Right forelimb (tissue), 1 donor: ENCODE data around the gene SPATA31D1.
"Not testable (repeated sequence)": the region's sequence is repeated elsewhere in the genome, so short reads cannot be mapped to it uniquely, and the experiment has no call there.

Experiments
- DNase-seq: peaks from one replicate; pipeline ENCODE4 v3.0.0-alpha.2; 2018

Gene SPATA31D1

DNA sequence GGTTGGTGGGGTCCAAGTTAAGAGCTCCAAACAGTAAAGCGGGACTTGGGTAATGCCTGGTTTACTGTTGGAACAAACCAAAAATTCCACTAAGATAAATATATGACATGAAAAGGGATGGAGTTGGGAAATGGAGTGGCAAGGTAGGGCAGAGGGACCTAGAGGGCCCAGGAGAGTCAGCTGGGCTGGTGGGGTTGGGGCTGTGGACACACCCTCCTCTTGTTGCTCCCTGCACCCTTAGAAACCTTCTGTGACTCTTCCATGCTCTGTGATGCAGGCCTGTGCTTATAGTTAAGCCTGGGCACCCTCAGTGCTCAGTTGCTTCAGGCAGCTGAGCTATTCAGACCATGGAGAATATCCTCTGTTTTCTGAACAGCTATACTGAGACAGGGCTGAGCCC lies at the start of gene SPATA31D1:
TSS of gene SPATA31D1 (plus strand) at position 301 of the 400 bp plus-strand sequence. CDS start at position 348, 47 bp downstream.
- DNase-seq: not testable (repeated sequence)

DNA sequence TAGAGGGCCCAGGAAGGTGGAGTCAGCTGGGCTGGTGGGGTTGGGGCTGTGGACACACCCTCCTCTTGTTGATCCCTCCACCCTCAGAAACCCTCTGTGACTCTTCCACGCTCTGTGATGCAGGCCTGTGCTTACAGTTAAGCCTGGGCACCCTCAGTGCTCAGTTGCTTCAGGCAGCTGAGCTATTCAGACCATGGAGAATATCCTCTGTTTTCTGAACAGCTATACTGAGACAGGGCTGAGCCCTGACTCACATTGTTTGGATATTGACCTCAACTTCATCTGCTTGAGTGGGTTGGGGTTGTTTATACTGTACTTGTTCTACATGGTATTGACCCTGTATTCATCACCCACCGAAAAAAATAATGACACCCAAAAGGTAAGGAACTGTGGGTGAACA lies 45.2 kb upstream of the SPATA31D1 start, which contains the start of gene SPATA31D3:
TSS of gene SPATA31D3 (plus strand) at position 108 of the 400 bp plus-strand sequence. CDS start at position 194, 86 bp downstream.
- DNase-seq: not testable (repeated sequence)

- not testable (repeated sequence) for DNase-seq
Measured at GRCh38 chr9:81948650-81949049, 39.9 kb upstream of the SPATA31D1 start.

- no peak for DNase-seq
Measured at GRCh38 chr9:81953096-81953495, 35.5 kb upstream of the SPATA31D1 start.

DNA sequence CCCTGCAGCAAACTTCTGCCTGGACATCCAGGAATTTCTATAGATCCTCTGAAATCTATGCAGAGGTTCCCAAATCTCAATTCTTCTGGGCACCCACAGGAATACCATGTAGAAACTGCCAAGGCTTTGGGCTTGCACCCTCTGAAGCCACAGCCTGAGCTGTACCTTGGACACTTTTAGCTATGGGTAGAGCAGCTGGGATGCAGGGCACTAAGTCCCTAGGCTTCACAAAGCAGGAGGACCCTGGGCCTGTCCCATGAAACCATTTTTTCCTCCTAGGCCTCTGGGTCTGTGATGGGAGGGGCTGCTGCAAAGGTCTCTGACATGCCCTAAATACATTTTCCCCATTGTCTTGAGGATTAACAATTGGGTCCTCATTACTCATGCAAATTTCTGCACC lies 32.9 kb upstream of the SPATA31D1 start:
- no peak for DNase-seq

GRCh38 chr9:81964218-81965171 lies 24.1 kb upstream of the SPATA31D1 start:
- DNase-seq: no peak

DNA sequence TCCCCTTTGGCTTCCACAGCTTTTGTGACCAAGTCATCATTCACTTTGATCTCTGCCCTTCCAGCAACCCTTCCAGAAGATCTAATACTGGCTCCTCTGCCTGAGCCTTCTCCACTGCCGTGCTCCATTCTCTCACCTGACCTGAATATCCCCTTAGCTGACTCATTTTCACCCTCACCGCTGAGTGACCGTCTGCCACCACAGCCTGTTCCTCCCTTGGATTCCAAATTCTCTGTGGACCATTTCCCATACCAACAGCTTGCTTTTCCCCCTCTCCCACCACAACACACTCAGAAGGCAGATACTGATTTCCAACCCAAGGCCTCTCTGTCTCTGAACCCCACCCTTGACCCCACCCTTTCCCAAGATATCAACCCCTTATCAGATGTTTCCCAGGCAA lies 20.5 kb upstream of the SPATA31D1 start:
- no peak for DNase-seq

- no peak for DNase-seq
Measured at GRCh38 chr9:81969971-81970370, 18.6 kb upstream of the SPATA31D1 start.

DNA sequence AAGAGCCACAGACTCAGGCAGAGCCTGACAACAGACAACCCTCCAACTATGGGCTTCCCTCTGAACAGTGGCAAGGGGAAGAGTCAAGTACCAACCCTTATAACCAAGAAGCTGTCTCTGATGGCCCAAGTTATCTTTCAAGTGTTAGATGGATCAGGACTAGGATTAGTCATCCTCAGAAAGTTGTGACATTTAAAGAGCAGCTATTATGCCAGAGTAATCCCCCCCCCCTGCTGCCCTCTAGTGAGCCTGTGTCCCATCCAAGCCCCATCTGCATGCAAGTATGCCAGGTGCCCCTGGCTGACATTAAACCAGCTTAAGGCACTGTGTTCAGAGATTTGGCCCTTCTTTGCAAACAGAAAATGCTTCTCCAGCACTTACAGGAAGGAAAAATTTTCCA lies 16.8 kb upstream of the SPATA31D1 start:
- DNase-seq: no peak

- no peak for DNase-seq
Measured at GRCh38 chr9:81974764-81975163, 13.8 kb upstream of the SPATA31D1 start.

DNA sequence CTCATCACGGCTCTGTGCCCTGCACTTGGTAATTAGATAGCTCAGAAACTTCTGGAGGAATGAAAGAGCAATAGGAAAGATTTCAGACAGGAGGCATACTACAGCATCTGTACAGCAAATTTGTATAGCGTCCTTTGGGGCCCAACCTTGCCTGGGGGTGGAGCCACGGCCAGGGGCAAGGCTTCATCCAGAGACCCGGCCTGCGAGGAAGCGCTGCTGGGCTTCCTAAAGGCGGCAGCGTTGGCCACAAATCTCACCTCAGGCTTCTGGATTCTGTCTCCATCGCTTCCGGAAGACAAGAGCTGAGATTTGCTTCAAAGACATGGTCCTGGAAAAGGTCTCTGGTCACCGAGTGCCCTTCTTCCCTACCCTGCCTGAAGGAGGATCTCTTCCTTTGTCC lies 12.2 kb upstream of the SPATA31D1 start:
- DNase-seq: no peak

DNA sequence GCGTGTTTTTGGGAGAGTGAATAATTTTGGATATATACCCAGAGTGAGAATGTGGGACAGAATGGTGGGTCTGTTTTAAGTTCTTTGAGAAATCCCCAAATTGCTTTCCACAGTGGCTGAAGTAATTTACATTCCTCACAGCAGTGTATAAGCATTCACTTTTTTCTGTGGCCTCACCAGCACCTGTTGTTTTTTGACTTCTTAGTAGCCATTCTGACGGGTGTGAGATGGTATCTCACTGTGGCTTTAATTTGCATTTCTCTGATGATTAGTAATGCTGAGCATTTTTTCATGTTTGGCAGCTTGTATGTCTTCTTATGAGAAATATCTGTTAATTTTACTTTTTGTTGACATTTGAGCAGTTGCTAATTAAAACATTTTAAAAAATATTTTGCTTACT lies 9.4 kb upstream of the SPATA31D1 start:
- DNase-seq: no peak

- DNase-seq: no peak
Measured at GRCh38 chr9:81980568-81980967, 8.0 kb upstream of the SPATA31D1 start.

DNA sequence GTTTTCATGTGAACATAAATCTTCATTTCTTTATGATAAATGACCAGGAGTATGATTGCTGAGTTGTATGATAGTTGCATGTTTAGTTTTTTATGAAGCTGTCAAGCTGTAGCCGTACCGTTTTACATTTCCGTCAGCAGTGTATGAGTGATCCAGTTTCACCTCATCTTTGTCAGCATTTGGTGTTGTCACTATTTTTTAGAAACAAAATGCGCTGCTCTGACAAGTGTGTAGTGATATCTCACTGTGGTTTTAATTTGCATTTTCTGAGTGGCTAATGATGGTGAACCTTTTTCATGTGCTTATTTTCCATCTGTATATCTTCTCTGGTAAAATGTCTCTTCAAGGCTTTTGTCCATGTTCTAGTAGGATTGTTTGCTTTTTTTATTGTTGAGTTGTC lies 6.7 kb upstream of the SPATA31D1 start:
- no peak for DNase-seq

- DNase-seq: no peak
Measured at GRCh38 chr9:81984928-81985327, 3.6 kb upstream of the SPATA31D1 start.

GRCh38 chr9:81986051-81986450 lies 2.5 kb upstream of the SPATA31D1 start:
- no peak for DNase-seq

- DNase-seq: no peak
Measured at GRCh38 chr9:81989700-81990099, 1.1 kb downstream of the SPATA31D1 start.

DNA sequence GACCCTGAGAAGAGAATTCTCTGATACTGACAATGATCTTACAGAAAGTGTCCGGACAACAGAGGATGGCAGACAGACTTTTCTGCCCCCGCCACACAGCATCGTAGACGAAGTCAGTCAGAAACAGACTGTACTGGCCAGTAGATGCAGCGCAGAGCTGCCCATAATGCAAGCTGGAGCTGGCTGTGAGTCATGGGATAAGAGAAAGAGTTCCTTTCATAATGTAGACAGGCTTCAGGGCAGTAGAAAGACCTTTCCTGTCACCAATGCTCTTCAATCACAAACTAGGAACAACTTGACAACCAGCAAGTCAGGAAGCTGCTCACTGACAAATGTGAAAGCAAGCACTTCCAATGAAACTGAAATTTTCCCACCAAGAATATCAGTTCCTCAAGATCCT lies 5.1 kb downstream of the SPATA31D1 start:
- DNase-seq: no peak

GRCh38 chr9:81999806-82000205 lies 11.2 kb downstream of the SPATA31D1 start:
- DNase-seq: no peak

- DNase-seq: no peak
Measured at GRCh38 chr9:82010711-82011110, 22.1 kb downstream of the SPATA31D1 start.

DNA sequence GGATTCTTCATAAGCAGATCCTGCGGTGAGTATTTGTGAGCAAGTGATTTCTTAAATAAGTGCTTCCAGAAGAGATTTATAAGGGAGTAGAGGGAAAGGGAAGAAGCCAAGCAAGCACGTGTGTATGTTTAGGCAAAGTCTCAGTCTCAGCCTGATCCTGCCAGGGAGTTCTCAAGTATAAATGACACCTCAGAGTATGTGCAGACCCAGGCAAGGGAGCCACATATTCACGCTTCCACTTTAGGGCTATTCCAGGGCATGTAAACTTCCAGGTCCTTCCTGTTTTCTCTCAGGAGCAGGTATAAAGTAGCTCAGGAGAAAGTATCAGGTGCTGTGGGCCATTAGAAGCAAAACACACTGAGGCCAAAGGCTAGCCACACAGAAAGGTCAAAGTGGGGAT lies 22.6 kb downstream of the SPATA31D1 start:
- no peak for DNase-seq

DNA sequence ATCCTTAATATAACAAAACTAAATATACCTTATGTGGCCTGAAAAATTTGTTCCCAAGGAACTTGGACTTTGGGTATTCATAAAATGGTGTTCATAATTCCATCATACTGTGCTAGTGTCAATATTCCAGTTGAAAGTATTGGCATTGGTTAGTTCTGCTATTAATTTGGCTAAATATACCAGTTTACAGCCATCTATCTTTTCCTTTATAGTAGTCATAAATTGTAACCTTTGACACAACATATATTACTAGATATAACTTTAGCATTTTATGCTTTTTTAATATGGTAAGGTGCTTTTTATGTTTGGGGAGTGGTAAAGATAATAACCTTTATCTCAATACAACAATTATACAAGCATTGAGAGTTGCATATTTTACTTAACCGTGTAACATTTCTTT lies 23.7 kb downstream of the SPATA31D1 start:
- DNase-seq: no peak

- DNase-seq: no peak
Measured at GRCh38 chr9:82020331-82020730, 31.8 kb downstream of the SPATA31D1 start.

- DNase-seq: no peak
Measured at GRCh38 chr9:82021198-82021597, 32.6 kb downstream of the SPATA31D1 start.

DNA sequence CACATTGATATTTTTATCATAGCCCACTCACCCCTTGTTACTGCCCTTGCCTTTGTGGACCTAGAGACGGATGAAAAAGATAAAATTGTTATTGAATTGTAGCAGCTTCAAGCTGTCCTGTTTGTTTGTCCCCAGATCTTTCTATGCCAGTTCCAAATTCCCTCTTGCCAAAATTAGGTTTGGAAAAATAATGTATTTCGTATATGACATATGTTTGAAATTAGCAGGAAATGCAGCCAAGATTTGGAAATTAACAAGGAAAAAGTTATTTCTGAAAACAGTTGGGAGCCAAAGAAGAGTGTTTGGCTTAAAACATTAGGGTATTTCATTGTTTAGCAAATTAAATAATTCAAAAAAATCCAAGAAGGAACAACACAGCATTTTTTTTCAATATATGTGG lies 33.5 kb downstream of the SPATA31D1 start:
- no peak for DNase-seq
